Thyroid gland (tissue), 4 donors: Measurements from ENCODE around the gene CCDC92.

ENCODE experiments used
- CTCF ChIP-seq, 6 experiments: fragments of 200-600 bp in 3 of 6; fragments of 450-650 bp in 3 of 6; sonication (generic) in 3 of 6; IDR thresholded peaks; one replicate each; pipeline ENCODE4 v1.5.1; 2016 to 2019; ENCODE audit warnings: antibody characterized with exemption in 6 of 6, mild to moderate bottlenecking in 2 of 6, inconsistent platforms in 1 of 6, moderate library complexity in 1 of 6
- POLR2A ChIP-seq, 2 donors: fragments of 450-650 bp; IDR thresholded peaks; one replicate each; pipeline ENCODE4 v1.6.1; 2017; ENCODE audit warnings: antibody characterized with exemption in 2 of 2, mild to moderate bottlenecking in 2 of 2, moderate library complexity in 1 of 2

GRCh38 chr12:123972457-123973401, at the start of gene CCDC92, which contains the start of gene ZNF664:
- TF ChIP-seq POLR2A (IDR thresholded peaks at IDR 0.05) (peak; percentile 71 to 83), CTCF (IDR thresholded peaks at IDR 0.05) (peak in 3 of 6 experiments; percentile 13 to 34 (median 23))
